HG03565 (cell line): Measurements from ENCODE around the gene COX20.
"Not testable (repeated sequence)": the region's sequence is repeated elsewhere in the genome, so short reads cannot be mapped to it uniquely, and the experiment has no call there.

Experiments
- ATAC-seq: cut with Tn5 transposase; IDR thresholded peaks from one replicate; pipeline ENCODE4 v1.9.1; 2021; ENCODE audit warnings: mild to moderate bottlenecking, moderate library complexity; ENCODE audit not compliant: unreplicated experiment

COX20 gene

GRCh38 chr1:244835276-244836134 lies at the start of gene COX20:
Gene COX20, plus strand, starts transcription at chr1:244835658. Its CDS starts 57 bp downstream, at chr1:244835715.
- ATAC-seq = peak; percentile 38

- ATAC-seq = no peak
Measured at GRCh38 chr1:244788493-244789275, 46.8 kb upstream of the COX20 start.

GRCh38 chr1:244789276-244789580 lies 46.2 kb upstream of the COX20 start:
- no peak for ATAC-seq

GRCh38 chr1:244789731-244790130 lies 45.7 kb upstream of the COX20 start:
- no peak for ATAC-seq

GRCh38 chr1:244791061-244791460 lies 44.4 kb upstream of the COX20 start:
- no peak for ATAC-seq

- no peak for ATAC-seq
Measured at GRCh38 chr1:244792188-244792850, 43.1 kb upstream of the COX20 start.

GRCh38 chr1:244794071-244794470 lies 41.4 kb upstream of the COX20 start:
- ATAC-seq = no peak

- ATAC-seq = not testable (repeated sequence)
Measured at GRCh38 chr1:244794516-244794915, 40.9 kb upstream of the COX20 start.

- no peak for ATAC-seq
Measured at GRCh38 chr1:244796719-244797406, 38.6 kb upstream of the COX20 start.

- ATAC-seq = no peak
Measured at GRCh38 chr1:244800821-244801220, 34.6 kb upstream of the COX20 start.

GRCh38 chr1:244801246-244801645 lies 34.2 kb upstream of the COX20 start:
- ATAC-seq = peak; percentile 77

- ATAC-seq = no peak
Measured at GRCh38 chr1:244802041-244802440, 33.4 kb upstream of the COX20 start.

GRCh38 chr1:244802556-244803239 lies 32.8 kb upstream of the COX20 start:
- no peak for ATAC-seq

- ATAC-seq = no peak
Measured at GRCh38 chr1:244804841-244805240, 30.6 kb upstream of the COX20 start.

- no peak for ATAC-seq
Measured at GRCh38 chr1:244807138-244807537, 28.3 kb upstream of the COX20 start.

GRCh38 chr1:244810221-244810620 lies 25.2 kb upstream of the COX20 start:
- ATAC-seq = no peak

- ATAC-seq = no peak
Measured at GRCh38 chr1:244813327-244813726, 22.1 kb upstream of the COX20 start.

GRCh38 chr1:244815600-244816099 lies 19.8 kb upstream of the COX20 start:
- ATAC-seq = no peak

GRCh38 chr1:244817415-244817894 lies 18.0 kb upstream of the COX20 start:
- no peak for ATAC-seq

- ATAC-seq = no peak
Measured at GRCh38 chr1:244820131-244820530, 15.3 kb upstream of the COX20 start.
